OCI-LY1 (cell line): Measurements from ENCODE around the gene SCLT1.

Experiments
- H2AFZ ChIP-seq: fragments of 200-600 bp; sonication (generic), shearing (Covaris generic); 2 replicates; pipeline ENCODE4 v1.6.0; 2014; ENCODE audit warnings: antibody characterized with exemption, mild to moderate bottlenecking, low read length
- H3F3A ChIP-seq: fragments of 200-600 bp; sonication (generic), shearing (Covaris generic); 2 replicates; pipeline ENCODE4 v1.6.0; 2014; ENCODE audit warnings: mild to moderate bottlenecking, antibody characterized with exemption, low read length, moderate library complexity; ENCODE audit not compliant: insufficient read depth
- H3K27ac ChIP-seq: fragments of 200-600 bp; sonication (generic); 2 replicates; pipeline ENCODE4 v1.5.1; 2014; ENCODE audit warnings: low read length, mixed run types, mild to moderate bottlenecking, low read depth; ENCODE audit not compliant: poor library complexity, severe bottlenecking
- H3K27me3 ChIP-seq: fragments of 200-600 bp; sonication (generic); 2 replicates; pipeline ENCODE4 v1.6.0; 2014; ENCODE audit warnings: antibody characterized with exemption, mild to moderate bottlenecking, low read length, moderate library complexity; ENCODE audit not compliant: insufficient read depth
- H3K36me3 ChIP-seq: fragments of 200-600 bp; sonication (generic); 2 replicates; pipeline ENCODE4 v1.6.1; 2014; ENCODE audit warnings: mild to moderate bottlenecking, antibody characterized with exemption, low read length, moderate library complexity, mixed read lengths; ENCODE audit not compliant: insufficient read depth
- H3K4me1 ChIP-seq: fragments of 200-600 bp; sonication (generic); 2 replicates; pipeline ENCODE4 v1.5.1; 2014; ENCODE audit warnings: mild to moderate bottlenecking, low read length, moderate library complexity; ENCODE audit not compliant: insufficient read depth, severe bottlenecking
- H3K4me2 ChIP-seq: fragments of 200-600 bp; sonication (generic), shearing (Covaris generic); 2 replicates; pipeline ENCODE4 v1.6.1; 2014; ENCODE audit warnings: low read length
- H3K4me3 ChIP-seq: fragments of 200-600 bp; sonication (generic); 2 replicates; pipeline ENCODE4 v1.5.1; 2014; ENCODE audit warnings: low read length, low read depth, mild to moderate bottlenecking, mixed read lengths; ENCODE audit not compliant: poor library complexity, severe bottlenecking
- H3K79me2 ChIP-seq: fragments of 200-600 bp; shearing (Covaris generic); 2 replicates; pipeline ENCODE4 v1.6.1; 2016; ENCODE audit warnings: mixed run types, low read length, mixed read lengths; ENCODE audit not compliant: insufficient read depth
- H3K9ac ChIP-seq: fragments of 200-600 bp; sonication (generic), shearing (Covaris generic); 2 replicates; pipeline ENCODE4 v1.6.1; 2014; ENCODE audit warnings: mild to moderate bottlenecking, low read length, mixed read lengths
- H3K9me2 ChIP-seq: fragments of 200-600 bp; sonication (generic), shearing (Covaris generic); 2 replicates; pipeline ENCODE4 v1.6.1; 2014; ENCODE audit warnings: low read depth, mild to moderate bottlenecking, low read length, mixed read lengths
- H3K9me3 ChIP-seq: fragments of 200-600 bp; shearing (Covaris generic); 2 replicates; pipeline ENCODE4 v1.6.1; 2014; ENCODE audit warnings: low read length, mixed read lengths
- H4K20me1 ChIP-seq: fragments of 200-600 bp; sonication (generic), shearing (Covaris generic); 2 replicates; pipeline ENCODE4 v1.6.0; 2016; ENCODE audit warnings: mild to moderate bottlenecking, low read length; ENCODE audit not compliant: insufficient read depth
- CTCF ChIP-seq: fragments of 200-600 bp; sonication (generic), shearing (Covaris generic); IDR thresholded peaks from 2 replicates; pipeline ENCODE4 v1.5.1; 2017; ENCODE audit warnings: mild to moderate bottlenecking, antibody characterized with exemption, low read length, moderate library complexity, mixed read lengths
- EZH2 ChIP-seq: fragments of 200-600 bp; sonication (generic), shearing (Covaris generic); IDR thresholded peaks from 2 replicates; pipeline ENCODE4 v1.8.0; 2017; ENCODE audit warnings: borderline replicate concordance, mixed run types, mild to moderate bottlenecking, antibody characterized with exemption, low read length, moderate library complexity, mixed read lengths

Gene SCLT1

GRCh38 chr4:129040471-129040870, 52.9 kb downstream of the SCLT1 start:
- Histone ChIP-seq H3K79me2 (no peaks in the 10 kb centered on the region), H2AFZ (no peak overlapping the region), H3K9ac (no peak overlapping the region), H3K9me3 (no peaks in the 10 kb centered on the region), H3K4me2 (no peak overlapping the region), H3K4me3 (no peak overlapping the region), H3K36me3 (peaks cover 5% of the 10 kb centered on the region; the same call in 1 of the 2 replicates), H3K27me3 (no peaks in the 10 kb centered on the region), H3K27ac (no peak overlapping the region), H4K20me1 (no peaks in the 10 kb centered on the region), H3K9me2 (no peaks in the 10 kb centered on the region), H3F3A (no peaks in the 10 kb centered on the region), H3K4me1 (no peaks in the 10 kb centered on the region)
- TF ChIP-seq CTCF (no peak), EZH2 (no peak)

- Histone ChIP-seq H3F3A (no peaks in the 10 kb centered on the region), H3K27ac (no peak overlapping the region), H3K4me1 (no peaks in the 10 kb centered on the region), H3K27me3 (no peaks in the 10 kb centered on the region), H3K9ac (no peak overlapping the region), H3K4me3 (no peak overlapping the region), H2AFZ (no peak overlapping the region), H3K4me2 (no peak overlapping the region), H3K9me2 (no peaks in the 10 kb centered on the region), H3K9me3 (no peaks in the 10 kb centered on the region), H4K20me1 (no peaks in the 10 kb centered on the region), H3K79me2 (no peaks in the 10 kb centered on the region), H3K36me3 (peaks cover 5% of the 10 kb centered on the region; the same call in 1 of the 2 replicates)
- TF ChIP-seq CTCF (no peak), EZH2 (no peak)
Measured at GRCh38 chr4:129037093-129037492, 56.2 kb downstream of the SCLT1 start.

GRCh38 chr4:129014566-129015509, 78.5 kb downstream of the SCLT1 start:
- Histone ChIP-seq H3K9ac (no peak overlapping the region), H3K4me3 (no peak overlapping the region), H3K79me2 (no peaks in the 10 kb centered on the region), H3K27me3 (no peaks in the 10 kb centered on the region), H3K9me2 (no peaks in the 10 kb centered on the region), H3K9me3 (peaks cover 7% of the 10 kb centered on the region; the same call in 1 of the 2 replicates), H3F3A (no peaks in the 10 kb centered on the region), H4K20me1 (no peaks in the 10 kb centered on the region), H3K36me3 (no peaks in the 10 kb centered on the region), H3K4me2 (no peak overlapping the region), H3K27ac (no peak overlapping the region), H3K4me1 (no peaks in the 10 kb centered on the region), H2AFZ (no peak overlapping the region)
- no peak for TF ChIP-seq EZH2
- no peak for TF ChIP-seq CTCF
